Left cardiac atrium (tissue), 4 donors: ENCODE results near the gene DGAT2. TPM values are rescaled to one million over a fixed set of nuclear protein-coding genes. Genes with fewer than 3 reads are reported as not detected.
"Not testable (repeated sequence)": the region's sequence is repeated elsewhere in the genome, so short reads cannot be mapped to it uniquely, and the experiment has no call there.

Source experiments
- ATAC-seq, 2 donors: fragments of 200-7000 bp; cut with Tn5 transposase; one replicate each; pipeline ENCODE4 v1.9.1; 2020; ENCODE audit warnings: mild to moderate bottlenecking in 2 of 2, moderate library complexity in 2 of 2
- DNase-seq: peaks from one replicate; pipeline ENCODE4 v3.0.0-alpha.2; 2020
- intact Hi-C, 2 donors: fragments of 100-400 bp; cut with DNase I; formaldehyde crosslinking; loops; one replicate each; pipeline versions ENCODE4 v1.14.1 to v1.15.1; 2022 to 2023
- total RNA-seq, 2 donors: library from RNA; stranded (reverse); fragmentation: NEBNext Ultra II Directional; extraction: Animal tissue kit (Norgen Biotek cat#: 25700); gene quantifications; one replicate each; pipeline ENCODE4 v1.2.1, GENCODE V29; 2021
- donor health status: DM: no; HTN: yes; CAD: no.
- donor health status: DM: no; HTN: yes; CAD: no; lungs with severe emphysema.
- donor health status: DM: yes; HTN: yes; CAD: no.
- donor health status: Dilated cardiomyopathy.

The DGAT2 gene
- total RNA-seq, 2 donors from 2014 or later = 81.2 to 131 TPM

GRCh38 chr11:75745807-75746206 is 22.8 kb upstream of the DGAT2 start:
- intact Hi-C loops = no loop called here
- DNase-seq = no peak
- ATAC-seq = peak; percentile 58 to 70

- ATAC-seq, intact Hi-C loops, DNase-seq: not testable (repeated sequence)
Observed at GRCh38 chr11:75748729-75749273, 19.8 kb upstream of the DGAT2 start.

GRCh38 chr11:75754933-75755332 is 13.6 kb upstream of the DGAT2 start:
- DNase-seq, intact Hi-C loops, ATAC-seq: not testable (repeated sequence)

- no peak for ATAC-seq
- DNase-seq = no peak
- intact Hi-C loops = no loop called here
Observed at GRCh38 chr11:75757651-75758050, 10.9 kb upstream of the DGAT2 start.

- ATAC-seq (no peak), DNase-seq (no peak)
- intact Hi-C loops = no loop called here
Observed at GRCh38 chr11:75759832-75760231, 8.7 kb upstream of the DGAT2 start.

- DNase-seq (no peak), ATAC-seq (no peak)
- intact Hi-C loops = no loop called here
Observed at GRCh38 chr11:75760243-75760642, 8.3 kb upstream of the DGAT2 start.

GRCh38 chr11:75760710-75761493 is 7.7 kb upstream of the DGAT2 start:
- ATAC-seq = no peak
- DNase-seq = no peak
- intact Hi-C loops = no loop called here

GRCh38 chr11:75762158-75762557 is 6.4 kb upstream of the DGAT2 start:
- ATAC-seq = no peak
- DNase-seq = no peak
- intact Hi-C loops = no loop called here

GRCh38 chr11:75762885-75763284 is 5.7 kb upstream of the DGAT2 start:
- intact Hi-C loops = no loop called here
- ATAC-seq (peak in 1 of 2 donors; percentile 67), DNase-seq (no peak)

GRCh38 chr11:75763846-75764245 is 4.7 kb upstream of the DGAT2 start:
- intact Hi-C loops = no loop called here
- ATAC-seq (no peak), DNase-seq (no peak)

GRCh38 chr11:75765116-75765515 is 3.5 kb upstream of the DGAT2 start:
- intact Hi-C loops = no loop called here
- ATAC-seq = no peak

GRCh38 chr11:75766443-75767227 is 1.9 kb upstream of the DGAT2 start:
- DNase-seq (no peak), ATAC-seq (no peak)
- intact Hi-C loops = no loop called here

More at GRCh38 chr11:75765116-75765515, 3.5 kb upstream of the DGAT2 start:
- no peak for DNase-seq

GRCh38 chr11:75767228-75767572 is 1.4 kb upstream of the DGAT2 start:
- intact Hi-C loops = no loop called here
- ATAC-seq (no peak), DNase-seq (no peak)

GRCh38 chr11:75767793-75768111 is 826 bp upstream of the DGAT2 start:
- no peak for ATAC-seq
- intact Hi-C loops = no loop called here
- DNase-seq = no peak

GRCh38 chr11:75768909-75769771 is 562 bp downstream of the DGAT2 start:
- ATAC-seq (peak; percentile 0 to 9), DNase-seq (no peak)
- intact Hi-C loops = no loop called here

- ATAC-seq (no peak), DNase-seq (no peak)
- intact Hi-C loops = no loop called here
Observed at GRCh38 chr11:75770102-75770501, 1.5 kb downstream of the DGAT2 start.

GRCh38 chr11:75771646-75772410 is 3.2 kb downstream of the DGAT2 start:
- DNase-seq (peak; percentile 40), ATAC-seq (peak in 1 of 2 donors; percentile 6)
- intact Hi-C loops = no loop called here

- ATAC-seq (no peak), DNase-seq (peak; percentile 10)
- intact Hi-C loops = no loop called here
Observed at GRCh38 chr11:75773595-75774353, 5.2 kb downstream of the DGAT2 start.
